ENCODE data around the gene SCGB3A2.

Gene SCGB3A2

DNA sequence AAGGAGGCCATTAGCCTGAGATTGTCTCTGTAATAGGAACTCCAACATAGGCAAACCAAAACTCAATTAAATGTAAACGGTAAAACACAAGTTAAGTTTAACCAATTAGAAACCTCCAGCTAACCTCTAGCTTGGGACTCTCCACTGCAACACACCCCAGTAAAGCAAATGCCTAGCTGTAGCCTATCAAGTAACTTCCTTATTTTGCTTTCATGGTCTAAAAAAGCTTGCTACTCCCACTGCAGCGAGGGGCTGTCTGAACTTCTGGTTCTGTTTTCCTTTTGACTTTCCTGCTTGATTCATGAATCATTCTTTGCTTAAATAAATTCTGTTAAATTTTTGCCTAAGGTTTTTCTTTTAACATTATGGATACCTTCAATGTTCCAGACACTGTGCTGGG, 52.3 kb downstream of the SCGB3A2 start:
- TF ChIP-seq POLR2AphosphoS5 (IDR thresholded peaks at IDR 0.05; ENCODE audit: borderline replicate concordance, low read depth, low read length) (no peak), FOXP2 (optimal IDR thresholded peaks at IDR 0.05; ENCODE audit: control extremely low read depth, extremely low read length, insufficient read depth) (no peak), EZH2 (IDR thresholded peaks at IDR 0.05) (no peak)
- H3K9ac ChIP-seq (ENCODE audit: insufficient read length): no peak overlapping the region

More for the DNA sequence above, 52.3 kb downstream of the SCGB3A2 start:
- no peaks in the 10 kb centered on the region for H3K36me3 ChIP-seq (ENCODE audit: insufficient read depth, low read length)
- DNase-seq (ENCODE audit: low read depth, low spot score): no peak
- no peaks in the 10 kb centered on the region for H3K9me3 ChIP-seq (ENCODE audit: low read depth, low read length)
- H3K4me3 ChIP-seq: no peak overlapping the region
- H3K27ac ChIP-seq: no peak overlapping the region

Measured in SK-N-MC (cell line).